GM21529 (cell line): ENCODE data around the gene UGT1A6.
"Not testable (repeated sequence)": the region's sequence is repeated elsewhere in the genome, so short reads cannot be mapped to it uniquely, and the experiment has no call there.

Source experiments
- ATAC-seq: cut with Tn5 transposase; IDR thresholded peaks from one replicate; pipeline ENCODE4 v1.9.1; 2021; ENCODE audit not compliant: unreplicated experiment

The UGT1A6 gene

GRCh38 chr2:233692648-233693047 lies at the start of gene UGT1A6:
UGT1A6 (plus strand) TSS chr2:233692890; CDS start chr2:233693005, 115 bp downstream.
- no peak for ATAC-seq

GRCh38 chr2:233643128-233643527 lies 49.6 kb upstream of the UGT1A6 start:
- no peak for ATAC-seq

GRCh38 chr2:233646033-233646432 lies 46.7 kb upstream of the UGT1A6 start:
- ATAC-seq, result not testable (repeated sequence)

GRCh38 chr2:233650981-233651380 lies 41.7 kb upstream of the UGT1A6 start:
- no peak for ATAC-seq

- no peak for ATAC-seq
Observed at GRCh38 chr2:233651430-233651829, 41.3 kb upstream of the UGT1A6 start.

GRCh38 chr2:233654501-233654900 lies 38.2 kb upstream of the UGT1A6 start:
- ATAC-seq, result no peak

- ATAC-seq, result no peak
Observed at GRCh38 chr2:233655043-233655442, 37.6 kb upstream of the UGT1A6 start.

GRCh38 chr2:233655943-233656342 lies 36.7 kb upstream of the UGT1A6 start:
- not testable (repeated sequence) for ATAC-seq

- ATAC-seq, result no peak
Observed at GRCh38 chr2:233656443-233656842, 36.2 kb upstream of the UGT1A6 start.

GRCh38 chr2:233658610-233659009 lies 34.1 kb upstream of the UGT1A6 start:
- ATAC-seq, result no peak

- ATAC-seq, result no peak
Observed at GRCh38 chr2:233663911-233664310, 28.8 kb upstream of the UGT1A6 start.

- no peak for ATAC-seq
Observed at GRCh38 chr2:233668605-233669260, 24.0 kb upstream of the UGT1A6 start.

GRCh38 chr2:233671290-233672161 lies 21.2 kb upstream of the UGT1A6 start, which contains the start of gene UGT1A9:
UGT1A9 (plus strand) TSS chr2:233671898; CDS start chr2:233671935, 37 bp downstream.
- ATAC-seq, result no peak

GRCh38 chr2:233672886-233673285 lies 19.8 kb upstream of the UGT1A6 start:
- no peak for ATAC-seq

GRCh38 chr2:233673896-233674295 lies 18.8 kb upstream of the UGT1A6 start:
- ATAC-seq, result no peak

- no peak for ATAC-seq
Observed at GRCh38 chr2:233674314-233674713, 18.4 kb upstream of the UGT1A6 start.

GRCh38 chr2:233674995-233675394 lies 17.7 kb upstream of the UGT1A6 start:
- no peak for ATAC-seq

- ATAC-seq, result no peak
Observed at GRCh38 chr2:233676046-233676445, 16.6 kb upstream of the UGT1A6 start.

- no peak for ATAC-seq
Observed at GRCh38 chr2:233679196-233679595, 13.5 kb upstream of the UGT1A6 start.

- ATAC-seq, result no peak
Observed at GRCh38 chr2:233680361-233681045, 12.2 kb upstream of the UGT1A6 start.

GRCh38 chr2:233681521-233682099 lies 11.1 kb upstream of the UGT1A6 start, which contains the start of gene UGT1A7:
UGT1A7 (plus strand) TSS chr2:233681901; CDS start chr2:233681938, 37 bp downstream.
- ATAC-seq, result no peak
